GM19324 (cell line): ENCODE measurements around the gene ZNF189.

Experiments used
- ATAC-seq: cut with Tn5 transposase; IDR thresholded peaks from one replicate; pipeline ENCODE4 v1.9.1; 2021; ENCODE audit warnings: mild to moderate bottlenecking, moderate library complexity; ENCODE audit not compliant: unreplicated experiment, low FRiP score

Gene ZNF189

GRCh38 chr9:101445353-101446029 is 46.8 kb downstream of the ZNF189 start:
- ATAC-seq, result no peak

GRCh38 chr9:101446732-101447131 is 48.1 kb downstream of the ZNF189 start:
- ATAC-seq, result no peak

GRCh38 chr9:101448680-101449070 is 50.0 kb downstream of the ZNF189 start:
- no peak for ATAC-seq

- peak; percentile 99 for ATAC-seq
These were observed 50.5 kb downstream of the ZNF189 start for GRCh38 chr9:101449071-101449721.

GRCh38 chr9:101450931-101451330 is 52.3 kb downstream of the ZNF189 start:
- ATAC-seq, result no peak

GRCh38 chr9:101451498-101451897 is 52.8 kb downstream of the ZNF189 start:
- ATAC-seq, result no peak

- no peak for ATAC-seq
These were observed 55.3 kb downstream of the ZNF189 start for GRCh38 chr9:101453776-101454570.

GRCh38 chr9:101455656-101456240 is 57.1 kb downstream of the ZNF189 start:
- no peak for ATAC-seq

GRCh38 chr9:101457003-101457402 is 58.4 kb downstream of the ZNF189 start:
- ATAC-seq, result no peak

GRCh38 chr9:101458963-101459631 is 60.4 kb downstream of the ZNF189 start:
- no peak for ATAC-seq
